Stimulated activated CD4-positive, alpha-beta T cell treated with anti-CD3 and anti-CD28 coated beads, Interleukin-4, amount 100 ng/mL, for 4 hours (primary cell): ENCODE results near the gene MAPKAP1.

Experiments
- DNase-seq, 2 experiments: peaks; one replicate each; pipeline ENCODE4 v3.0.0-alpha.2; 2020

Gene MAPKAP1

GRCh38 chr9:125706651-125707471 lies at the start of gene MAPKAP1:
TSS of gene MAPKAP1 (minus strand) at chr9:125707208. CDS start at chr9:125672574, 34,634 bp downstream.
- DNase-seq, result peak; percentile 94 to 95

GRCh38 chr9:125756518-125756917 lies 49.5 kb upstream of the MAPKAP1 start:
- no peak for DNase-seq

GRCh38 chr9:125755340-125755739 lies 48.3 kb upstream of the MAPKAP1 start:
- no peak for DNase-seq

GRCh38 chr9:125754096-125754495 lies 47.1 kb upstream of the MAPKAP1 start:
- no peak for DNase-seq

DNA sequence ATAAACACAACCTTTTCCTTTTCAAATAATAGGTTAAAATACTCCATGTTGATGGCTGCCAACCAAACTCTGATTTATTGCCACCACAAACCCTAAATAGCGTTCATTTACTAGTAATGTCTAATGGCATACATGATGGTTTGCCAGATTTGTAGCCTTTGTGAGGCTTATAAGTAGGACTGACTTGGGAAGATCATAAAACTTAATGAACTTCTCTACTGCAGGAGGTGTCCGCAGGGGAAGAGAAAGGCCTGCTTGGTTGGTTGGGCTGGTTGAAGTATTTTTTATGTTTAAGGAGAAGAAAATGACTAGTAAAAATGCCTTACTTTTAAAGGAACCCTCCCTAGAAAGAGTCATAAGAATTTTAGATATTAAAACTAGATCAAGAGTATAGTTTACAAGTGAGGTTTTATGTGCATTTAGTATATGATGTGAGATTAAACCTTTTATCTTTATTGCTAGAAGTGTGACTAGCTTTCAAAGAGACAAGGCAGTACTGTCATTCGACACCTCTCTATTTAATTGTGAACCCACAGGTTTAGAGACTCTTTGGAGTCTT lies 45.1 kb upstream of the MAPKAP1 start:
- no peak for DNase-seq

GRCh38 chr9:125750627-125751011 lies 43.6 kb upstream of the MAPKAP1 start:
- DNase-seq, result no peak

GRCh38 chr9:125749951-125750626 lies 43.1 kb upstream of the MAPKAP1 start:
- DNase-seq, result no peak

- DNase-seq, result no peak
These were observed 42.4 kb upstream of the MAPKAP1 start for GRCh38 chr9:125749287-125749935.

GRCh38 chr9:125748446-125749099 lies 41.6 kb upstream of the MAPKAP1 start:
- no peak for DNase-seq

- peak; percentile 7 to 28 for DNase-seq
These were observed 40.9 kb upstream of the MAPKAP1 start for GRCh38 chr9:125747765-125748445.

DNA sequence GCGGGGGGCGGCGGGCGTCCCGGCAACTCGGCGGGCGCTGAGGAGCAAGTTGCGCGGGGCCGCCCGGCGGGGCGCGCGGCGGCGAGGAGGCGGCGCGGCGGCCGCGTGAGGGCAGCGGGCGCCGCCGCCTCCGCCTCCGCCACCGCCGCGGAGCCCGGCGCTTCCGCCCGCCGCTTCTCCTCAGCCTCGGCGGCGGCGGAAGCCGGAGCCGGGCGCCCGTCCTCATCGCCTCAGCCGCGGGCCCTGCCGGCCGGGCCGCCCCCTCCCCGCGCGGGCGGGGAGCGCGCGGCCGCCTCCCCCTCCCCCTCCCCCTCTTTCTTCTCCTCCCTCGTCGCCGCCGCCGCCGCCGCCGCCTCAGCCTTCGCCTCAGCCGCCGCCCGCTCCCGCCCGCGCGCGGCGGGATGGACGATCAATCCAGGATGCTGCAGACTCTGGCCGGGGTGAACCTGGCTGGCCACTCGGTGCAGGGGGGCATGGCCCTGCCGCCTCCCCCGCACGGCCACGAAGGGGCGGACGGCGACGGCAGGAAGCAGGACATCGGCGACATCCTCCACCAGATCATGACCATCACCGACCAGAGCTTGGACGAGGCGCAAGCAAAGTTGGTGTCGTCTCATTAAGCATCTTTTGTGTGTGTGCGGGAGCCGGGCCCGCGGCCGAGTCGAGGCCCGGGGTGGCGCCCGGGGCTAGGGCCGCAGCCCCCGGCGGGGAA lies 40.2 kb upstream of the MAPKAP1 start, which contains the start of gene PBX3:
Gene PBX3 (plus strand): TSS at position 321 of the 712 bp plus-strand sequence.
- DNase-seq, result peak; percentile 40 to 51

DNA sequence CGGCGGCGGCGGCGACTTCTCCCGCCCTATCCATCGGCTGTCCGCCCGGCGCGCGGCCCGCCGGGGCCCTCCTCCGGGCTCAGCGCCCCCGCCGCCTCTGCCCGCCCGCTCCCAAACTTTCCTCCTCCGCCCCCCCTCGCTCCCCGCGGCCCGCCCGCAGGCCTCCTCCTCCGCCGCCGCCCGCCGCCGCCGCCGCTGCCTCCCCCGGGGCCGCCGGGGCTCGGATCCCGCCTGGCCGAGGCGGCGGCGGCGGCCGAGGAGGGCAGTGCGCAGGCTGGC lies 39.7 kb upstream of the MAPKAP1 start:
- no peak for DNase-seq

- DNase-seq, result peak; percentile 92 to 95
These were observed 39.2 kb upstream of the MAPKAP1 start for GRCh38 chr9:125746017-125746773.

DNA sequence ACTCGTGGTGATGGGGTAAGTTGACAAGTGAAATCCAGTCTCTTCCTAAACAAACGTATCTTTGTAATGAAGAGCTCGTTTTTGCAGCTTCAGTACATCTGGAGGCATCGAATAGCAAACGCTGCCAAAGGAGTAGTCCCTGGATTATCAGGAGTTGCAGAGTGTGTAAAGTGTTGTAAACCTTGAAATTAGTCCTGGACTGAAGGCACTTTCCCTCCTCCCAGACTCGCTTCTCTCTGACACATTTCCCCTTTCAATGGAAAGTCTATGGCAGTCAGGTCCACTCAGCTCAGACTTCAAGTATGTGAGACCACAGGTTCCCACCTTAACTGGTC lies 38.6 kb upstream of the MAPKAP1 start:
- DNase-seq, result no peak

- DNase-seq, result no peak
These were observed 38.0 kb upstream of the MAPKAP1 start for GRCh38 chr9:125745018-125745417.

DNA sequence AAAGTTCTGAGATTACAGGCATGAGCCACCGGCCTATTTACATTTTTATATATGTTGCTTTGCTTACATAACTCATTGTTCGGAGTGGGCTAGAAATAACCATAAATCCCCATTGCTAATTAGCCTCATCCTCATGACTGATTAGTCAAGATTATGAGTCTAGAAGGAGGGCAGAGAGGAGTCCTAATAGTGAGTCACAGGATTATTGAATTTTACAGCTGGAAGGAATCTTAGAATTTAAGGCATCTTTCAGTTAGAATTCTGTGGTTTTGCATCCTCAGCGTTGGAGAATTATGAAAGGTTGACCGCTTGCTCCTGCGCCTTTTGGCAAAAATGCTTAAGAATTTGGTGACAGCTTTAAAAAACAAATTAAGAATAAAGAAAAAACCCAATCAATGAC lies 37.6 kb upstream of the MAPKAP1 start:
- DNase-seq, result no peak

GRCh38 chr9:125743682-125744428 lies 36.8 kb upstream of the MAPKAP1 start:
- no peak for DNase-seq

- DNase-seq, result no peak
These were observed 35.6 kb upstream of the MAPKAP1 start for GRCh38 chr9:125742657-125743056.

DNA sequence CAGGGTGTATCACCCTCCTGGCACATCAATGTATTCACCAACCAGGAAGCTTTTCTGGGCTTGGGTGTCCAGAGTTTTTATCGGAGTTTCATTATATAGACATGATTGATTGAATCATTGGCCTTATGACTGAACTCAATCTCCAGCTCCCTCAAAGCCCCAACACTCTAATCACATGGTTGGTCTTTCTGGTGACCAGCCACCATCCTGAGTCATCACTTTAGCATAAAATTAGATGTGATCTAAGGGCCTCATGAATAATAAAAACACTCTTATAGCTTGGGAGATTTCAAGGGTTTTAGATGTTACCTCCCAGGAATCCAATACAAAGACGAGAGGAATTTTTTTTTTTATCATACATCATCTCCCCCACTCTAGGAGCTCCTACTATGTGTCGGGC lies 32.4 kb upstream of the MAPKAP1 start:
- no peak for DNase-seq

- DNase-seq, result no peak
These were observed 25.6 kb upstream of the MAPKAP1 start for GRCh38 chr9:125732562-125732961.
